Muscle of back (tissue), 11 donors: ENCODE measurements around the gene CD4. TPM values are rescaled to one million over a fixed set of nuclear protein-coding genes. Genes with fewer than 3 reads are reported as not detected.

Experiments
- DNase-seq, 3 donors: peaks; one replicate each; pipeline versions ENCODE4 v3.0.0 to v3.0.0-alpha.2; 2013
- polyA plus RNA-seq, 10 donors: library from polyadenylated mRNA; unstranded; fragments of 120-200 nt; gene quantifications; one replicate each; pipeline ENCODE4 v1.2.1, GENCODE V29; 2013; ENCODE audit not compliant: insufficient read length in 10 of 10

Gene CD4
- polyA plus RNA-seq, 10 donors, result 5.9 to 15.5 (median 7.7) TPM

DNA sequence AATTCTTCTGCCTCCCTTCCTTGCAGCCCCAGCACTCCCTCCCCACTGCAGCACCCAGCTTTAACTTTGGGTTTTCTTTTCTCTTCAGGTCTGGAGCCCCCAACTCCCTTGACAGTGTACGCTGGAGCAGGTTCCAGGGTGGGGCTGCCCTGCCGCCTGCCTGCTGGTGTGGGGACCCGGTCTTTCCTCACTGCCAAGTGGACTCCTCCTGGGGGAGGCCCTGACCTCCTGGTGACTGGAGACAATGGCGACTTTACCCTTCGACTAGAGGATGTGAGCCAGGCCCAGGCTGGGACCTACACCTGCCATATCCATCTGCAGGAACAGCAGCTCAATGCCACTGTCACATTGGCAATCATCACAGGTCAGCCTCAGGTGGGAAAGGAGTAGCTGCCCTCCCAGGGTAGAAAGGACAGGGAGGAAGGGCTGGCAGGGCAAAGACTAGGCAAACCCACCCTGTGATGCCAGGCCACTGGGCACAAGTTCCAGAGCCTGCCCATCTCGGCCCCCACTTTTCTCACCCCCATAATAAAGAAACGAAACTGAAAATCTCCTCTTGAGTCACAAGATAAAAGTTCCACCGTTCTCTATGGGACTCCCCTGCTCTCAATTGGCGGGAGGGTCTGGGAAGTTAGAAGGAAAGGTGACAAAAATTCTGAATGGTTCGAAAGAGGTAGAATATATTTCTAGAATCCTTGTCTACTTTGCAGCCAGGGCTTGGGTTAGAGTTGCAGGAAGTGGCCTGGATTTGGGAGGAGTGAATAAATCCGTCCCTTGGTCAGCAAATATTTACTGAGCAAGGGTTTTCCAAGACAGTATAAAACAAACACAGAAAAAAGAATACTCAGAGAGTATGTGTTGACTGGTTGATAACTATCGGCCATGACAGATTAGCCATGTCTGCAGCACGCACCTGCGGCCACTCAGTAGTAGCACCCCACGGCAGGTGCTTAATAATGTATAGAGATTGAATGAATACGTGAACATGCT is 13.8 kb upstream of the CD4 start:
- no peak for DNase-seq

DNA sequence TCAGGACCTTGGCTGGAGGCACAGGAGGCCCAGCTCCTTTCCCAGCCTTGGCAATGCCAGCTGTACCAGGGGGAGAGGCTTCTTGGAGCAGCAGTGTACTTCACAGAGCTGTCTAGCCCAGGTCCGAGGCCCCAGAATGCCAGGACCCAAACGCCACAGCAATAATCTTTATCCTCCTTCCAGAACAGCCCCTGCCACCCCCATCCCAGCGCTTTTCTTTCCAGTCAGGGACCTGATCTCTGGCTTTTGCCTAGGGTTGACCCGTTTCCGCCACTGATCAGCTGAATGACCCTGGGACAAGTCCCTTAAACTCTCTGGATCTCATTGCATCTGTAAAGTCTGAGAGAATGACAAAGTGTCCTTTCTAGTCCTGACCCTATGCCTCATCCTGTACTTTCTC is 11.9 kb upstream of the CD4 start:
- DNase-seq, result no peak

GRCh38 chr12:6778217-6778573 is 11.1 kb upstream of the CD4 start:
- no peak for DNase-seq

GRCh38 chr12:6778574-6779550 is 10.5 kb upstream of the CD4 start:
- DNase-seq, result peak; percentile 94 to 97 (median 96)

GRCh38 chr12:6779708-6780432 is 9.5 kb upstream of the CD4 start:
- DNase-seq, result no peak

DNA sequence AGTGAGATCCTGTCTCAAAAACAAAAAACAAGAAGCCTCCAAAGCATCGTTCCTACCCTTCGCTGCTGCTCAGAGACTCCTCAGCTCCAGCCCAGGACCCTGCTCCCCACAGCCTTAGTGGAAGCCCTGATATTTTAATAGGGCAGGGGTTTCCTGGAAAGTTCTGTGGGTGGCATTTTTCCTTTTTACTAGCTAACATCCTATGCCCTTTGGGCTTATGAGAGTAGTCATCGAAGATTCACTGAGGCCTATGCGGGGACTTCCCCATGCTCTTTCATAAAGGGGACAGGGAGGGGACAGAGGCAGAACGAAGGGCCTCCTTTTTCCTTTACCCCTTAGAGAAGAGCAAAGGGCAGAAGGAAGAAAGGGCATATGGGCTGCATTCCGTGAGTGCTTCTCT is 8.8 kb upstream of the CD4 start:
- DNase-seq, result no peak

- DNase-seq, result no peak
Measured at GRCh38 chr12:6782119-6782518, 7.2 kb upstream of the CD4 start.

DNA sequence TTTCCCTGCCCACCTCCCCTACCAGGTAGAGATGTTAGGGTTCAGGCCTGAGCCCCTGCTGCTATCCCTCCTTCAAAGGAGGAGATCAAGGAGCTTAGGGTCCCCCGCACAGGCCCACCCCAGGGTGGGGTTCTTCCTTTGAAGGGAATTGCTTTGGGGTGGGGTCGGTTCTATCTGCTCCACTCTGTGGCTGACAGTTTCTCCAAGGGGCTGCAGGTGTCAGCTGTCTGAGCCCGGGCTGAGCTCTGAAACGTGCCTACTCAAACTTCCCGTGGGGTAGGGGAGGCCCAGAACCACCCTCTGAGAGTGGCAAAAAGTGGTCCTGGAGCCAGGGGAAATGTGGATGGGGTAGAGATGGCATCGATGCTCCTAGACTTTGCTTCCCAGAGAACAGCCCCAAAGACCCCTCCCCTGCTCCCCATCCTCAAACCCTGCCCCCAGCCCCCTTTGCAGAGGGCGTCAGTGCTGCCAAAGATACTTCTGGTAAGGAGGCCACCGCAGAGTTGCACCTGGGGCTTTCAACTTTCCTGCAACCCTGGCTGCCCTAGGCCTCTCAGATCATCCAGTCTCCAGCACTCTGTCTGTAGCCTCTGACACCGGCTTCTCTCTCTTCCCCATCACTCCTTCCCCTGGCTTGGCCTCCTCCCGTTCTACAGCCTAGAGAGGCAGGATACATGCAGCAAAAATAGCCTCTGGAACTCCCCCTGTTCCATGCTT is 6.3 kb upstream of the CD4 start:
- no peak for DNase-seq

- no peak for DNase-seq
Measured at GRCh38 chr12:6783828-6784227, 5.5 kb upstream of the CD4 start.

DNA sequence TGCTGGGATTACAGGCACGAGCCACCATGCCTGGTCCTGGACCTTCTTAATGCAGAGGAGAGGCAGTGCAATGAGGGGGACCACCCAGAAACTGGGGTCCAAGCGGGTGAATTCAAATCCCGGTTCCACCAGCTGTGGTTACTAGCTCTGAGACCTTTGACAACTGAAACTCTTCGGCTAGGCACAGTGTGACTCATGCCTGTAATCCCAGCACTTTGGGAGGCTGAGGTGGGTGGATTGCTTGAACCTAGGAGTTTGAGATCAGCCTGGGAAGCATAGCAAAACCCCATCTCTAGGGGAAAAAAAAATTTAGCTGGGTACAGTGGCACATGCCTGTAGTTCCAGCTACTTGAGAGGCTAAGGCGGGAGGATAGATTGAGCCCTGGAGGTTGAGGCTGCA is 5.0 kb upstream of the CD4 start:
- no peak for DNase-seq

DNA sequence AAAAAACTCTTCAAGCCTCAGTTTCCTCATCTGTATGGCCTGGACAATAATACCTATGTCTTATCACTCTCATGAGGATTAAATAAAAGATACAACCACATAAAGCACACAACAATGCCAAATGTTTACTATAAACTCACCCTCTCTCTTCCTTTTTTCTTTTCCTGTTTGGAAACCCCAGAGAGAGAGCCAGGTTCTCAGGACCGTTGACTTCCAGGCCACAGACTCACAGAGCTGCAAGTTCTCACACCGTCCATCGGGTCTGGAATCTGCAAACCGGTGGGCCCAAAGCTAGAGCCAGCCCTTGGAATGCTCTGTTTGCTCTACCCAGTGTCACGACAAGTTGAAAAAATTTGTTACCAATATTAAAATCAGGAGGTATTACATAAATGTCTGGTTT is 4.6 kb upstream of the CD4 start:
- DNase-seq, result no peak

- no peak for DNase-seq
Measured at GRCh38 chr12:6786416-6787094, 2.8 kb upstream of the CD4 start.

DNA sequence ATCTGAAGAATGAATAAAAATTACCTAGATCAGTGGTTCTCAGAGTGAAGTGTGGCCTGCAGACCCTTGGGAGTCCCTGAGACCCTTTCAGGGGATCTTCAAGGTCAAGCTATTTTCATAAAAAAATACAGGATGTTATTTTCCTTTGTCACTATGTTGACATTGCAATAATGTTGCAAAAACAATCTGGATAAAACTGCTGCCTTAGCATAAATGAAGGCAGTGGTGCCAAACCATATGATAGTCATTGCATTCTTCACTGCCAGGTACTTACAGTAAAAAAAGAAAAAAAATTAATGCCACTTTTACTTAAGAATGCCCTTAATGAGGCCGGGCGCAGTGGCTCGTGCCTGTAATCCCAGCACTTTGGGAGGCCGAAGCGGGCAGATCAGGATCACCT is 2.0 kb upstream of the CD4 start:
- DNase-seq, result no peak

GRCh38 chr12:6790496-6791150 is 1.3 kb downstream of the CD4 start:
- DNase-seq, result no peak

DNA sequence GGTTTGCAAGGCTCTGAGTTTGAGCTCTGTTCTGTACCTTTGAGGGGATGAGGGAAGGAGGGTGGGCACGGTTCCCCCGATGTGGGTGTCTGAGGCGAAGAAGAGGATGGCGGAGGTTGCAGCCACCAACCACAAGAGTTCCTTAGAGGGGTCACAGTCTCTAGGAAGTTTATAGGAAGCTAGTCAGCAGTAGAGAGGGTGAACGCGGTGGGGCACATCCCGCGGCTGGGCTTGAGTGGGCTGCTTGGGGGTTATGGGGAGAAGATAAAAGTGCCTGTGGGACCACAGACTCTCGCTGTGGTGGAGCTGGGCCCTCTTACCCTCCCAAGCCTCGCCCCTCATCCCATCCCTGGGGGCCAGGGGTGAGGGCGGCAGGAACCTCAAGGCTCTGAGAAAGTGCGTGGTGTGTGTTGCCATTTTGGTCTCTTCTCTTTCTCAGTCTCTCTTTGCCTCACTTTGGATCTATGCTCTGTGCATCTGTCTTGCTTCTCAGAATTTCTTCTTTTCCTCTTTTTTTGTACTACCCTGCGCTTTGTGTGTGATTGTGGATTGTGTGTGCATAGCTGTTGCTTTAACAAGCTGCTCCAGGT is 2.7 kb downstream of the CD4 start:
- DNase-seq, result no peak

DNA sequence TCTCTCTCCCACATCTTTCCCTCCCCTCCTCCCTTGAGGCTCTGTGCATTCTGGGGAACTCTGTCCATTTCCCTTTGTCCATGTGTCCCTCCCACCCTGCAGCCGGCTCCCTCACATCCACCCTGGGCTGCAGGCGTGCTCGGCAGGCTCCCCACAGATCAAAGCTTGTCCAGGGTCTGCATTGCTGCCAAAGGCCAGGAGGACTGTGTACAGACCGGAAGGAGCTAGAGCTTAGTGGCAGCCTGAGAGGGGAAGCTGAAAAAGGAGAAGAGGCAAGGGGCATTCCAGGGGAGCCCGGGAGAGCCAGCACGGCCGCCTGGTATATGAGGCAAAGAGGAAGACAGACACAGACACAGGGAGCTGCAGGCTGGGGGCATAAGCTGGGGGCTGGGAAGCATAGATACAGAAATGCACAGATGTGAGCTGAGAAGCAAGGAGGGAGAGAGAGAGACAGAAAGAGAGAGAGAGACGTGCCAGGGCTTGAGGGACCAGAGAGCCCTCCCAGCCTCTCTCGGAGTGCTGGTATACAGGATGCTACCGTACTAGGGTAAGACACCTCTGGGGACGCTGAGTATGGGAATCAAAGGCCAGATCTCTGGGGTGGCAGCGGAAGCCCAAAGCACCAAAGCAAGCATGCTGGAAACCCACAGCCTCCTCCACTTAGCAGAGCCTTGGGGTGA is 3.3 kb downstream of the CD4 start:
- DNase-seq, result peak in 2 of 3 donors; percentile 34 to 78

- DNase-seq, result no peak
Measured at GRCh38 chr12:6795088-6795487, 5.8 kb downstream of the CD4 start.

GRCh38 chr12:6796576-6796975 is 7.2 kb downstream of the CD4 start:
- no peak for DNase-seq

DNA sequence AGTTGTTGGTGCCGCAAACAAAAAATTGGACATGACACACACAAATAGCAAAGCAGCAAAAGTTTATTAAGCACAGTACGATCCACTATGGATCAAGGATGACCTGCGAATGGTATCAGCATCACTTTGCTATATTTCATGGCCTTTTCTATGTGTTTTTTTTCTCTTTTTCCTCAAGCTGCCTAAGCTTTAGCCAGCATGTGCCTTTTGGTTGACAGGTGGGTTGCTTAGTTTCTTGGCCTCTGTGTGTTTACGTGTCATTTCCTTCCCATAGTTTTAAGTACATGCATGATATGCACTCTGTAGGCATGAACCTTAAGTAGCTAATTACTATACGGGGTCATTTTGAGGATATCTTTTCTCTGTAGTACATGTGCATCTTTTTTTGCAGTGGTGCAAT is 9.8 kb downstream of the CD4 start:
- no peak for DNase-seq
